Activated naive CD4-positive, alpha-beta T cell treated with Interleukin-2 at 50 U/mL for 16 hours (primary cell): ENCODE data around the gene SERINC3.

ENCODE experiments used
- DNase-seq: peaks from one replicate; pipeline ENCODE4 v3.0.0-alpha.2; 2020

The SERINC3 gene

DNA sequence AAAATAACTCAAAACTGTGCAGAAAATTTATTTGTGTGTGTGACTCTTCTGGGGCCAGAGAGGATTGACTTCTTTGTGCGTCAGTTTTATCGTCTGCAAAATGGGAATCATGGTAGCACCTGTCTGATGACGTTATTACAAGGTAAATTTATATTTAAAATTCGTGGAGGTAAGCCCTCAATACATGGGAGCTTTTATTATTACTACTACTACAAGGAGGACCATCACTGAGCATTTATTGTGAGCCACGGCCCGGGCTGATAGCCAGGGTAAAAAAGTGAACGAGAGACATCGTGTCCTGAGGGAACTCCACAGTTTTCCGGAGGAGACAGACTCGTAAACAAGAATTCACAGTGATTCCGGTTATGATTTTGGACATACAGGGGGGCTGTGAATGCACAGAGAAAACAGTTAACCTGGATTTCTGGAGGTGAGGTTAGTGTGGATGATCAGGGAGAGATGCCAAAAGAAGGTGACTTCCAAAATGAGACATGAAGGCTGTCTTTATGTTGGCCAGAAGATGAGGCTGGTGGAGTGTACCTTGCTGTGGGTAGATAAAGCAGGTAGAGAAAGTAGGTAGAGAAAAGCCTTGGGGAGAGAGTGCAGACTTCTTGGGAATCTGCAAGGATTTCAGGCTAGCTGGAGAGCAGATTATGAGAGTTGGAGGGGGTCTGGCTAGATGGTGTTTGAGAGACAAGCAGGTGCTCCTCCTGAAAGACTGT lies 10.6 kb upstream of the SERINC3 start:
- peak; percentile 12 for DNase-seq

DNA sequence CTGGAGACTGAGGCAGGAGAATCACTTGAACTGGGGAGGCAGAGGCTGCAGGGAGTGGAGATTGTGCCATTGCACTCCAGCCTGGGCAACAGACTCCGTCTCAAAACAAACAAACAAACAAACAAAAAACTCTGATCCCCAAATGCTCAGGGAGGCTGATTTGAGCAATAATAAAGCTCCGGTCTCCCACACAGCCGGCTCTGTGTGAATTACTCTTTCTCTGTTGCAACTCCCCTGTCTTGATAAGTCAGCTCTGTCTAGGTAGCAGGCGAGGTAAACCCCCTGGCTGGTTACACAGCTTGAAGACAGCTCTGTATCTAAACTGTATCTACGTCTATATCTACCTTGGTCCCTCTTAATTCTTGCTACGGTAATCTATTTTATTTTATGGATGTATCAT lies 6.4 kb upstream of the SERINC3 start:
- no peak for DNase-seq

DNA sequence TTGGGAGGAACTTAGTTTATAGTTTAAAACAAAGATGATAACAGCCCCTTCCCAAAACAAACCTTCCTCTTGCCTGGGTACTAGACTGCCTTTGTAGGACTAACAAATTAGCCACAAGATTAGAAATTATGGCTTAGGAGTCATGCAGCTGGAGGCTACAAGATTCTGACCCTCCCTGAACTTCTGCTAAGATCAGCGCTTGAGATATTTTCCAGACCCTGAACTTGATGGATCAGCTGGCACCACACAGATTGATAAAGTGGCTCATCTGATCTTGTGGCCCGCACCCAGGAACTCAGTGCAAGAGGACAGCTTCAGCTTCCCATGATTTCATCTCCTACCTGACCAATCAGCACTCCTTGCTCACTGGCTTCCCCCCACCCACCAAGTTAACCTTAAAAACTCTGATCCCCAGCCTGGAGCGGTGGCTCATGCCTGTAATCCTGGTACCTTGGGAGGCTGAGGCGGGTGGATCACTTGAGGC lies 5.9 kb upstream of the SERINC3 start:
- DNase-seq, result no peak

DNA sequence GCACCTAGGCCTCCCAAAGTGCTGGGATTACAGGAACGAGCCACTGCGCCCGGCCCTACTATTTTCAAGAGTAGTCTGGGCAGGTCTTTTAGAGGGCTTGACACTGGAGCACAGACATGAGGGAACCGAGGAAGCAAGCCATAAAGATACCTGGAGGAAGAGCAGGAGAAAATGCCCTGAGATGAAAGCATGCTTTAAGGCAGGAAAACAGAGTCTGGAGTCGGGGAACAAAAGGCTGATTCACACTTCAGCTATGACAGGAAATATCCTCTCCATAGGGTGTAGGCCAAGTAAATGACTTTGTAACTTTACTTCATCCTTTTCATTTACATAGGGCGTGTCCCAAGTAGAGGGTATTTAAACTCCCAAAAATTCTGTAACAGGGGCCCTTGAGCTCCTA lies 4.3 kb upstream of the SERINC3 start:
- no peak for DNase-seq

DNA sequence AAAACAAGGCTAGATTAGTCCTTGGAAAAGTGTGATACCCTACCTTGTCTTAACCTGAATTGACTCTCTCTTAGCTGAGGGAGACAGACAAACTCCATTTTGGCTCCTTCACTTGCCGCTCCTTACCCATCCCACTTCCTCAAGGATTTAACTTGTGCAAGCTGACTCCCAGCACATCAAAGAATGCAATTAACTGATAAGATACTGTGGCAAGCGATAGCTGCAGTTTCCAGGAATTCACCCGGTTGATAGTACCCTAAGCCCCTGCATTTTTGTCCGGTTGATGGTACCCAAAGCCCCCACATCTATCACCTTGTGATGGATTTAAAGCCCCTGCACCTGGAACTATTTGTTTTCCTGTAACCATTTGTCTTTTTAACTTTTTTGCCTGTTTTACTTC lies 1.9 kb upstream of the SERINC3 start:
- DNase-seq, result no peak

DNA sequence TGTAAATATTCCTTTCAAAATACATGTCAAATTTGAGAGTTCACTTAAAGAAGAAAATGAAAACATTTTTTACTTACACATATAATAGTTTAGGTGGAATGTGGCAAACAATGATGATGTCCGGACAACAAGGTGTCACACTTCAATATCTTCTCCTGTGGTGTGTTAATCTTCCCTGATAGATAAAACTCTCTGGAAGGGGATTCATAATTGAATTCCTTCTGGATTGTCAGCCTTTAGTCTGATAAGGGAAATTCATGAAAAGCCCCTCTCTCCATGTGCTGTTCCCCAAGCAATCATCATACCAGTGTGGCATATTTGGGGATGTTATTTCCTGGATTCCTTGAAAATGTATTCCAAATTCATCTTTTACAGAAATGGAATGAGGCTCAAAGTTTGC lies 971 bp upstream of the SERINC3 start:
- DNase-seq, result no peak

DNA sequence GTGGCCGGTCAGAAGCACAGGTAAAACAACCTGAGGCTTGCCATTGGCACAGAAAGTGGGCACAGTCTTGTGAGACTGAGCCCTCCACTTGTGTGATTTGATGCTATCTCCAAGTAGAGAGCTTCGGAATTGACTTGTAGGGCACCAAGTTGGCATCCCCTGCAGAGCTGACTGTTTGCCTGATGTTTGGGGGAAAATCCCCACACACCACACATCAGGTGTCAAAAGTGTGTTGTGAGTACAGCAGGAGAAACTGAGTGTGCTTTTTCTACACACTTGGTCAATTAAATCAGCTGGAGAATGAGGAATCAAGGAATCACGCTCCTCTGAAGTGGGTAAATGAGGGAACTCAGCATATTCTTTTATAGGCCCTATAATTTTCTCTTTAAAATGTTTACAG lies 989 bp downstream of the SERINC3 start:
- DNase-seq, result no peak

DNA sequence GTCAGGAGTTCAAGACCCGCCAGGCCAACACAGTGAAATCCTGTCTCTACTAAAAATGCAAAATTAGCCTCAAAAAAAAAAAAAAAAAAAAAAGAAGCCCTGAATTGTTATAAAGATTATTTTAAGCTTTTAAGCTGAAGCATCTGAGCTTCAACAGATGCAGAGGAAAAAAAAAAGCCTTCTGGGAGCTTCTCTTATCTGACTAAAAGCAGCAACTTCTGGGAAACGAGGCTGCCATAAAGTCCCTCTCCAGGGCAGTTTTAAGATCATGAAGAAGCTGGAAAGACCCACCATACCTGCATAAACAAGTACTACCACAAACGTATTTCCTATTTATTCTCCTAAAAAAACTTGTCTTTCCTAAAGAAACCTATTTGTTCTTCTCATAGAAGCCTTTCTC lies 3.6 kb downstream of the SERINC3 start:
- no peak for DNase-seq

DNA sequence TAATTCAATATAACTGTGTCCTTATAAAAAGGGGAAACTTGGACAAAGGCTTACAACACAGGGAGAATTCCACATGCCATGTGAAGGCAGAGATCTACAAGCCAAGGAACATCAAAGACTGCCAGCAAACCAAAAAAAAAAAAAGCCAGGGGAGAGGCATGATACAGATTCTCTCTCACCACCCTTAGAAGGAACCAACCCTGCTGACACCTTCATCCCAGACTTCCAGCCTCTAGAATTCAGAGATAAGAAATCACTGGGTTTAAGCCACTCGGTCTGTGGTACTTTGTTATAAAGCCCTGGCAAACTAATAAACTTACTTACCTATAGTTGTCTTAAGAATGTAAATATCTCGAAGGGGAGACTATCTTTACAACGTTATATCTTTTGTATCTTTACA lies 4.4 kb downstream of the SERINC3 start:
- no peak for DNase-seq

DNA sequence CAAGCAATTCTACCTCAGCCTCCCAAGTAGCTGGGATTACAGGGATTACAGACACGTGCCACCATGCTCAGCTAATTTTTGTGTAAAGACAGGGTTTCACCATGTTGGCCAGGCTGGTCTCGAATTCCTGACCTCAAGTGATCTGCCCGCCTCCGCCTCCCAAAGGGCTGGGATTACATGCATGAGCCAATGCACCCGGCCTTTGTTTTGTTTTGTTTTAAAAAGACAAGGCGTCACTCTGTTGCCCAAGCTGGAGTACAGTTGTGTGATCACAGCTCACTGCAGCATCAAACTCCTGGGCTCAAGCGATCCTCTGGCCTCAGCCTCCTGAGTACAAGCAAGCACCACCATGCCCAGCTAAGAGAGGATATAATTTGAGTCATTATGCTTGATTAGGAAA lies 5.4 kb downstream of the SERINC3 start:
- DNase-seq, result no peak

DNA sequence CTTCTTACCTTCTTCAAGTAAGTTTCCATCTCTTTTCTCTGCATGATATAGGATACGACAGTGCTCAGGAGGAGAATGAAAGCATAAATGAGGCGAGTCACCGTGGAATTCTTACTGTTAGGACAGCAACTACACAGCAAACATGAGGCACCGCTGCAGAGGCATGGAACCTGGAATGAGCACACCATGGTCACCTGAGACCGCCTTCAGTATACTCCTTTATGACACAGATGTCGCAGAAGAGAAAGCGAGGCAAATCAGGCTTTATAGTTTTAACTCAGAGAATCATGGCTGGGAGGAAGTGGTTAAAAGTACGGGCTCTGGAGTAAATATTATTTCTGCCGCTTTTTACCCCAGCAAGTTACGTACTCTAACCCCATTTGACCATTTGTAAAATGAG lies 8.0 kb downstream of the SERINC3 start:
- no peak for DNase-seq

DNA sequence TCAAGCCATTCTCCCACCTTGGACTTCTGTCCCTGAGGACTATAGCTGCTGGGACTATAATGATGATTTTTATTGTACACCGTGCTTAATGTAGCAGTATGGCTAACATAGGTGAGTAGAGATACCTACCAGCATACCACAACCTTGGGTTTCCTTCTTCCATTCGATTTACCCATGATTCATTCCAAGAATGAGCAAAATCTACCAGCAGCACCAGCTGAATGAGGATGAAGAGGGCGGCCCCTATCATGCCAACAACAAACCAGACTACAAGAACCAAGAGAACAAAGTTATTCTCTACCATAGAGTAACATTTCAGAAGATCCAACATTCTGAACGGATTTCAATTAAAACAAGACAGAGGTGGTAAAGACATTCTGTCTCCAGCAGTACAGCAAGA lies 12.1 kb downstream of the SERINC3 start:
- DNase-seq, result no peak

DNA sequence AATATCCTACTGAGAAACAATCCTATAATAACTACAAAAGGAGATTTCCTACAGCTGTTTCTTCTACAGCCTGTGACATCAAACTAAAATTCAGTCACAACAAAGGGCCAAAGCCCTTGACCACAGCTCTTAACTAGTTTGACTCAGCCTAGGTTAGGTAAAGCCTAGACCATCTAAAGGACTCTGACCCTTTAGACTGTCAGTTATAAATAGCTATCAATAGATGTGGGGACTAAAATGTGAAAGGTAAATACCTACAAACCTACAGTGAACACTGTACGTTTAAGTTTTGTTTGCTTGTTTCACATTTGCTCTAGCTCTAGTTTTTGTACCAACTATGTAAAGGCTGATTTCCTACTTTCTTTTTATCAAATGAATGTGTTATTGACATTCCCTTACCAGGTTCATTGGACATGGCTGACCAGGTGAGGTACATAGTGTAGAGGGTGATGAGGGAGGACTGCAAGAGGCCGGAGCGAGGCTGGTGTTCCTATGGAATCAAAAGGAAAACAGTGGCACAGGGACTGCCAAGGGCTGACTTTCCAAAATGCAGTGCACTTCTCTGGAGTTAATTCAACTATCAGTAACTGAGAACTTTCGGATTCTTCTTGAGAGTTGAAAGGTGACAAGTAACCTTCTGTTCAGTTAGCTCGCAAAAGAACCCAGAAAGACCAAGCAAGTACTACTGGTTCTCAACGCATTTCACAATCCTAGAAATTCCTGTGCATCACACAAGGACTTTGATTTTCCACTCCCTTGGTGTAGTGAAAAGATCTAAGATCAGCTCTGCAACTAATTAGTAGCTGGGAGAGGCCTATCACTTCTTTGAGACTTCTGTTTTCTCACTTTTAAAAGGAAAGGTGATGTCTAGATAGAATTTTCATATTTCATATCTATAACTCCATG lies 17.2 kb downstream of the SERINC3 start:
- DNase-seq, result no peak

DNA sequence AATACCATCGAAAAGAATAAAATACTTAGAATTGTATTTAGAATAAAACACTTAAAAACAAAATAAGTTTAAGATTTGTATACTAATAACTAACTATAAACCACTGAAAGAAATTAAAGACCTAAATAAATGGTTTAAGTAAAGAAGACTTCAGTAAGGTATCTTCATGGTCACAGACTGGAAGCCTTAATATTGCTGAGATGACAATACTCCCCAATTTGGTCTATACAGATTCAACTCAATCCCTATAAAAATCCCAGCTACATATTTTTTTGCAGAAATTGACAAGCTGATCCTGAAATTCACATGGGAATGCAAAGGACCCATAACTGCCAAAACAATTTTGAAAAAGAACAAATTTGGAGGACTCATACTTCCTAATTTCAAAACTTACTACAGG lies 18.9 kb downstream of the SERINC3 start:
- no peak for DNase-seq

DNA sequence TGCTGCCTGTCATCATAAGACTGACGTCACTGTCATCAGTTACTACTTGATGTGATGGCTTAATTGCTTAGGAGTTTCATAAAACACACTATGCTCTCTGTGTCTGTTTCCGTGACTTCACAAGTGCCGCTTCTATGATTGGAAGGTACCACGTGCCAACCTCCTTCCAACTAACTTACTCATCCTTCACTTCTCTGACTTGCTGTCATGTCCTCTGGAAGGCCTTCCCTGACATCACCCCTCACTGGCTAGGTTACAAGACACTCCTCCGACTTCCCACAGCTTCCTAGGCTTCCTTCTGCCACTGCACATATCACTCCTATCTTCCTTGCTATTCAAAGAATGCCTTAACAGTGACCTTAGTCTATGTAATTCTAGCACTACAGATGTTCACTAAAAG lies 20.4 kb downstream of the SERINC3 start:
- DNase-seq, result no peak

DNA sequence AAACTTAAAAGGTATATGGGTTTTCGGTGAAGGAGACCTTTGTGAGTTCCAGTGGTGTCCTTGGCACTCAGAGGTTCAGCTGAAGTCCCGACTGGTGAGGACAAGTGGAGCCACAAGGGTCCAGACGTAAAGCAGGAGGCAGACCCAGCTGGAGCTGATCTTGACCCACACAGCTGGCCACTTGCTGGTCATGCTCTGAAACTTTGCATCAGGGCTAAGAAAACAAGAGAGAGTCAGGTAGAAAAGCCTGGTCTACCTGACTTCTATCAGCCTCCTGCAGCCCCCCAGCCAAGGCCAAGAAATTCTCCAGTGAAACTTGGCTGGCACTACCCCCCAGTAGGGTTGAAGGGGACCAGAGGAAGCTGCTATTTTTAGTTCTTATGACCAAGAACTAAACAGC lies 21.6 kb downstream of the SERINC3 start:
- DNase-seq, result no peak

DNA sequence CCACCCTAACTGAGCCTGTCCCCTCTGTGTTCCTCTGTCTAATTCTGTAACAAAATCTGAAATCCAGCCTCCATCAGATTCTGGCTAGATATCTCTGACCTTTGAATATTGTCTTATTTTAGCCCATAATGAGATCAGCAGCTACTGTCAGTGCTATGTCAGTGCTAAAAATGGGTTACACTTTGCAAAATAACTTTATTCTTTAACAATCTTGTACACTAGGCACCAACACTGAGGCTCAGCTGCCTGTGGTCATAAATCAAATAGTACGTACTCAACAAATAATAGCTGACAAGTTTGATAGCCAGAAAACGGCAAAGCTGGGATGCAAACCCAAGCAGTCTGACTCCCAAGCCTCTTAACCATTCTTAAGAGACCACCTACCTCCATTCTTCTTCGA lies 24.1 kb downstream of the SERINC3 start:
- no peak for DNase-seq

DNA sequence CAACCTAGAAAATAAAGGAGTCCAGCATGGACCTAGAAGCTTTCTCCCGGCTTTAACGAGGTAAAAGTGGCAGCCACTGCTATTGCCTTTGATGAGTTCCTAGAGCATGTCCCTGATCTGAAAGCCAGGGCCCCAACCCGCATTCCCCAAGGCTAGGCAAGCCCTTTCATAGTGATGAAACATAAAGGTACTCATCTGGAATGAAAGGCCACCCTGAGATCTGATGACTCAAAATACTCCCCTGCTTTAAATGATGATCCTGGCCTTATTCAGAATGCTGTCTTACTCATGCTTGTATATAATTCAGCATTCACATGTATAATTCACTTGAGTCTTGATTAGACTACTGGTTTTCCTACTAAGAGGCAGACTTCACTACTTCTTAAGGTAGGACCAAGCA lies 24.9 kb downstream of the SERINC3 start:
- peak; percentile 43 for DNase-seq

DNA sequence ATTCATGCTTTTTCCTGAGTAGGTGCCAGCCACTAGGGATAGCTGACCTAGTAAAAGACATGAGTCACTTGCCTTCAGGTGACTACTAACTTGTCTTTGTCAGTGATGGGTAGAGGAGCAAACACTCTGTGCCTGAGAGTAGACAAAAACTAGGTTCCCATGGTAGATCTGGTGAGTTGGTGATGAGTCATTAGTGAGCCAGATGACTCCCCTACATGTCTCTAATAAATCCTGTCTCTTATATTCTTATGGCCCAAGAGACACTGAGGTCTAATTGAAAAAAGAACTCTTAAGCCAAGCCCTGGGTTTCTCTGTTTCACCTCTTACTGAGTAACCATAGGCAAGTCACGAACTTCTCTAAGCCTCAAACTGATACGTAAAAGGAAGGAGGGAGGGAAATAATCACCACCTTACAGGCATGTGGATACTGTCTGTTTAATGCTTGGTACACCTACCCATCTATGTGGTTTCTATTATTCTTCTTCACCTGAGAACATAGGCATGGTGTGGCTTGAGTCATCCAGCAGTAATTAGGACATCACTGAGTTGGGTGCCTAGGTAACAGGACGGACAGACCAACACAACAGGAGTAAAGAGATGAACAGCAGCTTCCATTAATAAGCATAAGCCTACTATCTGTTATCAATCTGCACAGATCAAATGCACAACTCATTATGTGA lies 25.9 kb downstream of the SERINC3 start:
- DNase-seq, result no peak

DNA sequence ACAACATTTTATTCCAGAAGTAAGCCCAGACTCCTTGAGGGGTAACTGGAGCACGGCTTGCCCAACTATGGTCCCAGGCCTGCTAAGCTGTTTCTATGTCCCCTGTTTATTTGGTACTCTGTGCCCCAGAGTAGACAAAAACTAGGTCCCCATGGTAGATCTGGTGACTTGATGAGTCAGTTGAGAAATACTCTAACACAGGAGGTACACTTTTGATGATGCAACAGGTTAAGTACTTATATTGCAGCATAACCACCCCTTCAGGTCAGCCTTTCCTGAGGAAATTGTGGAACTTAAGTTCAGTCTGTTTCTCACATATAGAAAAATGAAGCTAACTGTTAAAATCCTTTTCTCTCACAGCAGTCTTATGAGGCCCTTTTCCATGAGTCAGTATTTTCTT lies 26.6 kb downstream of the SERINC3 start:
- DNase-seq, result no peak

DNA sequence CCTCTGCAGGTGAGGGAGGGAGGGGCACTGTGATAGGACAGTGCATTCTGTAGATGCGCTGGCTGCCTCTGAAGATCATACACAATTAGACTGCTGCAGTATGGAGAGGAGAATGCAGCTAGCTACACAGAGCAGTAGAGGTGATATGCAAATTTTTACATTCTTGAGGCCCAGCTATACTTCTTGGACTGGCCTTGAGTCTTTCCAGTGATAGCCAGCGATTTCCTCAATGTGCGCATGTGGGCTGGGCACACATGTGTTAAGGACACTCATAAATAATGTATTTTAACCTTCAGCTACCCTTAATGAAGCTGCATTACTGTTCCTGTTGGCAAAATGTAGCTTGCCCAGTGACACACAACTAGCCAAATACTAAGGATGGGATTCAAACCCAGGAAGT lies 27.2 kb downstream of the SERINC3 start:
- DNase-seq, result no peak

DNA sequence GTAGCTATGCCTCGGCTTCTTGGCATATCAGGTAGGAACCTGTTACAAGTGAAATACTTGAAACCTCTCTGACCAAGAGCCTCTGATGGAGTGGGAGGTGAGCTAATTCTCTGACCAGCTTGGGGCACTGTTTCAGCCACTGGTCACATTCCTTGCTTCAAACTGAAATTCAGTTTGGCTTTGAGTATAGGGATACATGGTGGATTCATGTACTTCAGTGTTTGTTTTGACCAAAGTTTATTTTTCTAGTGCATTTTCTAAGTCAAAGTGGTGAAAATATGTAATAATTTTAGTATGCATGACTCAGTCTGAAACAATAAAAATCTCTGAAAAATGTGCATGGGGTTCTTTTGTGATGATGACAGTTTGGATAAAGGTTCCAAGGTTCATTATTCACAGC lies 27.6 kb downstream of the SERINC3 start:
- DNase-seq, result no peak

DNA sequence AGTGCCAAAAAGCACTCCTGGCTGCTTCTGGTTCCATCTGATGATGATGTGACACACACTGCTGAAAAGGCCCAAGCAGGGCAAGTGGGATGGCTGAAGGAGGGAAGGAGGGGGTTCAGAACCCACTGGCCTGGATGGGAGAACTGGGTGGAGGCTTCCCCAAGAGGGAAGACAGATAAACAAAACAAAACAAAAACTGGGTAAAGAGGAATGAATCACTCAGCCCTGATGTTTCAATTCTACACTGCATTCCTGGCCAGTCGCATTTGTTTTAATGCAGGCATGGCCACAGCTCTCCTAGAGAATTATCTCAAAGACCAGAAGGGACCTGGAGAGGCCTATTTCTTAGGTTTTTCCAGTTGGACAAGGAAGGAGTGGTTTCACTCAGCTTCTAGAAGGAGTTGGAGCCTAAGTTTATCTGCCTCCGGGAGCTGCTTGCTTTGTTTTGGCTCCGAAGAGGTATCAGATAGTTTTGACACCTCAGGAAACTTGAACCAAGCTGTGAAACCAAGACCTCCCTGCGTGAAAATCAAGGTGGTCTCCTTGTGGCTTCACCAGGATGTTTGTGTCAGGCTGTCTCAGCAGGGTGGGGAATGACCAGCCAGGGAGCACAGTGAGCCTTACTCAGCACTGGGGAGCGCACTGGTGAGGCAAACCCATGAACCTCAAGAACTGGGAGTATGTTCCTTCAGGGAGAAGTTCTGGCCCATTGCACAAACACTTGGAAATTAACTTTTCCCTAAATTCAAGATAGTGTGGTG lies 30.1 kb downstream of the SERINC3 start:
- DNase-seq, result no peak
